Neural cell (in vitro differentiated cells): ENCODE data around the gene SMIM29. TPM values are rescaled to one million over a fixed set of nuclear protein-coding genes. Genes with fewer than 3 reads are reported as not detected.

ENCODE experiments used
- H2AFZ ChIP-seq: fragments of 200-600, 300-800 bp; sonication (generic), shearing (Covaris generic); 2 replicates; pipeline ENCODE4 v1.6.0; 2014; ENCODE audit warnings: low read depth, mild to moderate bottlenecking, antibody characterized with exemption, low read length, moderate library complexity
- H3F3A ChIP-seq: fragments of 200-600 bp; shearing (Covaris generic); 2 replicates; pipeline ENCODE4 v1.6.1; 2016; ENCODE audit warnings: mild to moderate bottlenecking, moderate library complexity, mixed read lengths, antibody characterized with exemption, low read length; ENCODE audit not compliant: insufficient read depth, poor library complexity, severe bottlenecking
- H3K27ac ChIP-seq: fragments of 200-600, 300-800 bp; sonication (generic), shearing (Covaris generic); 2 replicates; pipeline ENCODE4 v1.5.1; 2014; ENCODE audit warnings: mild to moderate bottlenecking, low read length, moderate library complexity
- H3K27me3 ChIP-seq: fragments of 300-800, 200-600 bp; sonication (generic), shearing (Covaris generic); 2 replicates; pipeline ENCODE4 v1.6.0; 2014; ENCODE audit warnings: mild to moderate bottlenecking, low read depth, low read length, moderate library complexity; ENCODE audit not compliant: insufficient read depth
- H3K36me3 ChIP-seq: fragments of 300-800, 200-600 bp; sonication (generic), shearing (Covaris generic); 2 replicates; pipeline ENCODE4 v1.5.1; 2014; ENCODE audit warnings: mild to moderate bottlenecking, antibody characterized with exemption, low read length, moderate library complexity; ENCODE audit not compliant: insufficient read depth
- H3K4me2 ChIP-seq: fragments of 300-800, 200-600 bp; sonication (generic), shearing (Covaris generic); 2 replicates; pipeline ENCODE4 v1.6.0; 2014; ENCODE audit warnings: mild to moderate bottlenecking, low read length
- H3K4me3 ChIP-seq: fragments of 300-800, 200-600 bp; sonication (generic), shearing (Covaris generic); 2 replicates; pipeline ENCODE4 v1.5.1; 2014; ENCODE audit warnings: mild to moderate bottlenecking, low read length, moderate library complexity
- H3K79me2 ChIP-seq: fragments of 200-600 bp; shearing (Covaris generic); replicated peaks from 2 replicates; pipeline ENCODE4 v1.6.0; 2014; ENCODE audit warnings: mild to moderate bottlenecking, low read length, moderate library complexity; ENCODE audit not compliant: insufficient read depth
- H3K9ac ChIP-seq: fragments of 300-800, 200-600 bp; sonication (generic), shearing (Covaris generic); 2 replicates; pipeline ENCODE4 v1.6.1; 2016; ENCODE audit warnings: mild to moderate bottlenecking, low read length, mixed read lengths
- H3K9me2 ChIP-seq: fragments of 200-600 bp; shearing (Covaris generic); 2 replicates; pipeline ENCODE4 v1.6.1; 2016; ENCODE audit warnings: mild to moderate bottlenecking, low read length, mixed read lengths; ENCODE audit not compliant: insufficient read depth
- H3K9me3 ChIP-seq: fragments of 200-600, 300-800 bp; sonication (generic), shearing (Covaris generic); 2 replicates; pipeline ENCODE4 v1.6.1; 2016; ENCODE audit warnings: mild to moderate bottlenecking, mixed run types, low read length, moderate library complexity, mixed read lengths
- H4K20me1 ChIP-seq: fragments of 200-600 bp; shearing (Covaris generic); 2 replicates; pipeline ENCODE4 v1.6.1; 2016; ENCODE audit warnings: mild to moderate bottlenecking, mixed run types; ENCODE audit not compliant: insufficient read depth
- EP300 ChIP-seq: fragments of 450-650 bp; conservative IDR thresholded peaks from 2 replicates; pipeline ENCODE4 v1.6.1; 2014; ENCODE audit warnings: antibody characterized with exemption, mild to moderate bottlenecking, moderate library complexity; ENCODE audit not compliant: poor library complexity, severe bottlenecking
- EZH2 ChIP-seq: fragments of 200-600, 300-800 bp; shearing (Covaris generic), sonication (generic); IDR thresholded peaks from 2 replicates; pipeline ENCODE4 v1.6.1; 2014; ENCODE audit warnings: antibody characterized with exemption, low read length, borderline replicate concordance, mild to moderate bottlenecking; ENCODE audit not compliant: insufficient read depth, poor library complexity, severe bottlenecking
- MXI1 ChIP-seq: fragments of 450-650 bp; conservative IDR thresholded peaks from 2 replicates; pipeline ENCODE4 v1.6.1; 2014; ENCODE audit warnings: antibody characterized with exemption, mild to moderate bottlenecking; ENCODE audit not compliant: poor library complexity, severe bottlenecking
- POLR2AphosphoS5 ChIP-seq: IDR thresholded peaks from 2 replicates; pipeline ENCODE4 v1.6.1; 2012
- RAD21 ChIP-seq: fragments of 450-650 bp; conservative IDR thresholded peaks from 2 replicates; pipeline ENCODE4 v1.6.1; 2014; ENCODE audit warnings: antibody characterized with exemption, mild to moderate bottlenecking, moderate library complexity
- REST ChIP-seq: IDR thresholded peaks from 2 replicates; pipeline ENCODE4 v1.6.1; 2012; ENCODE audit warnings: borderline replicate concordance
- SMC3 ChIP-seq: fragments of 450-650 bp; conservative IDR thresholded peaks from 2 replicates; pipeline ENCODE4 v1.6.1; 2014; ENCODE audit warnings: antibody characterized with exemption, mild to moderate bottlenecking, moderate library complexity; ENCODE audit not compliant: poor library complexity
- TAF1 ChIP-seq: IDR thresholded peaks from 2 replicates; pipeline ENCODE4 v1.6.1; 2012; ENCODE audit warnings: low read depth
- polyA plus RNA-seq: library from polyadenylated mRNA; depleted of rRNA; stranded (reverse); fragments of >200 nt; gene quantifications from 2 replicates; pipeline ENCODE4 v1.2.3, GENCODE V29; 2014
- TF ChIP-seq, protein P1 (sequence below): fragments of 450-650 bp; IDR thresholded peaks from 2 replicates; pipeline ENCODE4 v1.5.1; 2014; ENCODE audit warnings: antibody characterized with exemption, mild to moderate bottlenecking, moderate library complexity; ENCODE audit not compliant: poor library complexity, severe bottlenecking

SMIM29 gene
- polyA plus RNA-seq, 1 donor from 2014 or later: 82.1 TPM

DNA sequence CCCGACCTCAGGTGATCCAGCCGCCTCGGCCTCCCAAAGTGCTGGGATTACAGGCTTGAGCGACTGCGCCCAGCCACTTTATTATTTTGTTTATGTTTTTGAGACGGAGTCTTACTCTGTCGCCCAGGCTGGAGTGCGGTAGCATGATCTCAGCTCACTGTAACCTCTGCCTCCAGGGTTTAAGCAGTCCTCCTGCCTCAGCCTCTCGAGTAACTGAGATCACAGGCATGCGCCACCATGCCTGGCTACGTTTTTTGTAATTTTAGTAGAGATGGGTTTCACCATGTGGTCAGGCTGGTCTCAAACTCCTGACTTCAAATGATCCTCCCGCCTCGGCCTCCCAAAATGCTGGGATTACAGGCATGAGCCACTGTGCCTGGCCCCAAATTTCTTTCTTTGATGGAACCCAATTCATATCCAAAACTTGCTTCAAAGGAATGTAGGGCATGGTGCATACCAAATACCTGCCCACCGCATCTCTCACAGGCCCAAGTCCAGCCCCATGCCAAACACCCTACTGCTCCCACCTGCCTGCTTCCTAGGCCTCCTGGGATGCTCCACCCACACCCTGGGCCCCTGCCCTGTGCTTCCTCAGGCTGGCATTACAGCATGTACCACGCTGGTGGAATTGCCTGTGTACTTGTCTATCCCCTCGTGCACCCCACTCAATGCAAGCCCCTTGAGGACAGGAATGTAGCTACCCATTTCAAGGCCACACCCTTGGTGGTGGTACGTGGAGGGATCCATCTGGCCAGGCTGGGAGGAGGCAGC lies 17.1 kb downstream of the SMIM29 start:
- no peak overlapping the region for H3K4me2 ChIP-seq
- no peaks in the 10 kb centered on the region for H3K9me3 ChIP-seq
- H4K20me1 ChIP-seq: no peaks in the 10 kb centered on the region
- TF ChIP-seq, protein P1, sequence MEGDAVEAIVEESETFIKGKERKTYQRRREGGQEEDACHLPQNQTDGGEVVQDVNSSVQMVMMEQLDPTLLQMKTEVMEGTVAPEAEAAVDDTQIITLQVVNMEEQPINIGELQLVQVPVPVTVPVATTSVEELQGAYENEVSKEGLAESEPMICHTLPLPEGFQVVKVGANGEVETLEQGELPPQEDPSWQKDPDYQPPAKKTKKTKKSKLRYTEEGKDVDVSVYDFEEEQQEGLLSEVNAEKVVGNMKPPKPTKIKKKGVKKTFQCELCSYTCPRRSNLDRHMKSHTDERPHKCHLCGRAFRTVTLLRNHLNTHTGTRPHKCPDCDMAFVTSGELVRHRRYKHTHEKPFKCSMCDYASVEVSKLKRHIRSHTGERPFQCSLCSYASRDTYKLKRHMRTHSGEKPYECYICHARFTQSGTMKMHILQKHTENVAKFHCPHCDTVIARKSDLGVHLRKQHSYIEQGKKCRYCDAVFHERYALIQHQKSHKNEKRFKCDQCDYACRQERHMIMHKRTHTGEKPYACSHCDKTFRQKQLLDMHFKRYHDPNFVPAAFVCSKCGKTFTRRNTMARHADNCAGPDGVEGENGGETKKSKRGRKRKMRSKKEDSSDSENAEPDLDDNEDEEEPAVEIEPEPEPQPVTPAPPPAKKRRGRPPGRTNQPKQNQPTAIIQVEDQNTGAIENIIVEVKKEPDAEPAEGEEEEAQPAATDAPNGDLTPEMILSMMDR: no peak
- TF ChIP-seq REST: no peak
- no peak for TF ChIP-seq SMC3
- no peak for TF ChIP-seq EZH2
- no peak for TF ChIP-seq TAF1
- no peak for TF ChIP-seq POLR2AphosphoS5
- no peak for TF ChIP-seq MXI1
- H3K27me3 ChIP-seq: peaks cover 6% of the 10 kb centered on the region
- H3K9me2 ChIP-seq: no peaks in the 10 kb centered on the region
- H3K9ac ChIP-seq: no peak overlapping the region
- no peaks in the 10 kb centered on the region for H3K79me2 ChIP-seq
- no peaks in the 10 kb centered on the region for H3K36me3 ChIP-seq
- H3K27ac ChIP-seq: no peak overlapping the region
- no peak overlapping the region for H3K4me3 ChIP-seq
- H2AFZ ChIP-seq: no peak overlapping the region
- no peaks in the 10 kb centered on the region for H3F3A ChIP-seq

- H2AFZ ChIP-seq: no peak overlapping the region
- H3K9me2 ChIP-seq: no peaks in the 10 kb centered on the region
- H3K9me3 ChIP-seq: no peaks in the 10 kb centered on the region
- H3K4me3 ChIP-seq: no peak overlapping the region
- no peak overlapping the region for H3K9ac ChIP-seq
- H3K27ac ChIP-seq: no peak overlapping the region
- TF ChIP-seq REST (no peak), RAD21 (no peak), EZH2 (no peak), SMC3 (no peak), EP300 (no peak), TAF1 (no peak)
- TF ChIP-seq, protein P1: no peak
- H3K79me2 ChIP-seq: no peaks in the 10 kb centered on the region
- no peak overlapping the region for H3K4me2 ChIP-seq
- no peaks in the 10 kb centered on the region for H3K36me3 ChIP-seq
- no peaks in the 10 kb centered on the region for H4K20me1 ChIP-seq
- H3F3A ChIP-seq: no peaks in the 10 kb centered on the region
- H3K27me3 ChIP-seq: peaks cover 4% of the 10 kb centered on the region
Observed at GRCh38 chr6:34230653-34231371, 18.0 kb downstream of the SMIM29 start.
